Ascending aorta (tissue), 2 donors: ENCODE measurements around the gene PSMB7. TPM values are rescaled to one million over a fixed set of nuclear protein-coding genes. Genes with fewer than 3 reads are reported as not detected.
A peak's percentile ranks its signal among the peaks of the same experiment; 100 is the strongest.

Experiments
- DNase-seq, 2 donors: peaks; one replicate each; pipeline ENCODE4 v3.0.0-alpha.2; 2019; ENCODE audit warnings: low spot score in 2 of 2
- H3K27ac ChIP-seq, 2 donors: fragments of 200-600 bp; sonication (generic); one replicate each; pipeline ENCODE4 v1.5.1; 2016 to 2017; ENCODE audit warnings: mild to moderate bottlenecking in 1 of 2
- H3K27me3 ChIP-seq: fragments of 200-600 bp; sonication (generic); one replicate; pipeline ENCODE4 v1.5.1; 2017
- H3K36me3 ChIP-seq, 2 donors: fragments of 200-600 bp; sonication (generic); one replicate each; pipeline ENCODE4 v1.5.1; 2016
- H3K4me1 ChIP-seq, 2 donors: fragments of 200-600 bp; sonication (generic); one replicate each; pipeline ENCODE4 v1.5.1; 2016 to 2017; ENCODE audit warnings: mild to moderate bottlenecking in 1 of 2
- H3K4me3 ChIP-seq, 2 donors: fragments of 200-600 bp; sonication (generic); one replicate each; pipeline ENCODE4 v1.5.1; 2016 to 2017; ENCODE audit warnings: mild to moderate bottlenecking in 1 of 2
- H3K9me3 ChIP-seq, 2 donors: fragments of 200-600 bp; sonication (generic); one replicate each; pipeline ENCODE4 v1.5.1; 2016
- intact Hi-C: fragments of 100-400 bp; cut with DNase I; formaldehyde crosslinking; loops from one replicate; pipeline ENCODE4 v1.15.1; 2023
- total RNA-seq: library from RNA; depleted of rRNA; stranded (reverse); fragments of >200 nt; gene quantifications from one replicate; pipeline ENCODE4 v1.1.0, GENCODE V29; 2016
- TF ChIP-seq, protein P1 (sequence below), 3 experiments: fragments of 200-600 bp in 2 of 3; fragments of 450-650 bp in 1 of 3; sonication (generic) in 2 of 3; IDR thresholded peaks; one replicate each; pipeline ENCODE4 v1.5.1; 2016 to 2019; ENCODE audit warnings: antibody characterized with exemption in 3 of 3, mild to moderate bottlenecking in 1 of 3, moderate library complexity in 1 of 3

PSMB7 gene
- total RNA-seq, 1 donor from 2014 or later, result 21.1 TPM

DNA sequence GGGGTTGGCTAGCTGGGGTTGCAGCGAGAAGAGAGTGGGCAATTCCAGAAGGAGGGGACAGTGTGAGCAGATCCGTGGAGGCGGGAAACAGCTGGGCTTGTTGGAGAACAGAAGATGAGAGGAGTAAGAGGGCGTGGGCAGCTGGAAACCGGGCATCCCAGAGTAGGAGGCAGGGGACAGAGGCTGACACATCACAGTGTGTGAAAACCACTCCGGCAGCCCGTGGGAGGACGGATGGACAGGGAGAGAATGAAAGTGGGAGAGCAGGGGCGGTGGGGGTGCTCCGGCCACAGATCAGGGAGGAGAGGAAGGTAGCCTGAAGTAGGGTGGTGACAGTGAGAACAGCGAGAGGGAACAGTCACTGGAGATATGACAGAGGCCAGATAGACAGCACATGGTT is 8.3 kb upstream of the PSMB7 start:
- H3K9me3 ChIP-seq, result no peaks in the 10 kb centered on the region
- H3K4me1 ChIP-seq, result no peaks in the 10 kb centered on the region
- TF ChIP-seq, protein P1, sequence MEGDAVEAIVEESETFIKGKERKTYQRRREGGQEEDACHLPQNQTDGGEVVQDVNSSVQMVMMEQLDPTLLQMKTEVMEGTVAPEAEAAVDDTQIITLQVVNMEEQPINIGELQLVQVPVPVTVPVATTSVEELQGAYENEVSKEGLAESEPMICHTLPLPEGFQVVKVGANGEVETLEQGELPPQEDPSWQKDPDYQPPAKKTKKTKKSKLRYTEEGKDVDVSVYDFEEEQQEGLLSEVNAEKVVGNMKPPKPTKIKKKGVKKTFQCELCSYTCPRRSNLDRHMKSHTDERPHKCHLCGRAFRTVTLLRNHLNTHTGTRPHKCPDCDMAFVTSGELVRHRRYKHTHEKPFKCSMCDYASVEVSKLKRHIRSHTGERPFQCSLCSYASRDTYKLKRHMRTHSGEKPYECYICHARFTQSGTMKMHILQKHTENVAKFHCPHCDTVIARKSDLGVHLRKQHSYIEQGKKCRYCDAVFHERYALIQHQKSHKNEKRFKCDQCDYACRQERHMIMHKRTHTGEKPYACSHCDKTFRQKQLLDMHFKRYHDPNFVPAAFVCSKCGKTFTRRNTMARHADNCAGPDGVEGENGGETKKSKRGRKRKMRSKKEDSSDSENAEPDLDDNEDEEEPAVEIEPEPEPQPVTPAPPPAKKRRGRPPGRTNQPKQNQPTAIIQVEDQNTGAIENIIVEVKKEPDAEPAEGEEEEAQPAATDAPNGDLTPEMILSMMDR (IDR thresholded peaks at IDR 0.05), result no peak
- no peaks in the 10 kb centered on the region for H3K36me3 ChIP-seq
- no peak overlapping the region for H3K4me3 ChIP-seq
- intact Hi-C loops, result no loop called here
- H3K27ac ChIP-seq, result no peak overlapping the region
- H3K27me3 ChIP-seq, result no peaks in the 10 kb centered on the region
- DNase-seq, result no peak

DNA sequence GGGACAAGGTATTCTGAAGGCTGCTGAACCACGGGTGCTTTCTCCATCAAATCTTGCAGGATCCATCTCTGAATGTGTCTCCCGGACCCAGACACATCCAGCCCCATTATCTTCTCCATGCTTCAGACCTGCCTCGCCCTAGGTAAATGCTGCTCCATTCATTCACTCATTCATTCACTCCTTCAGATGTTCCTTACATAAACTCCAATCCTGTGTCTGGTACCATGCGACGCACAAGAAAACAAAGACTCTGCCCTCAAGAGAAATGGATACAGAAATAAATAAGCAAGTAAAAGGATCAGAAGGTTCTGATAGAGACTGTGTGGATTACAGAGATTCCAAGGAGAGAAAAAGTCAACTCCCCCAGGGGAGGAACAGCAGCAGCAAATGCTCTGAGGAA is 7.9 kb upstream of the PSMB7 start:
- DNase-seq, result no peak
- intact Hi-C loops, result no loop called here

DNA sequence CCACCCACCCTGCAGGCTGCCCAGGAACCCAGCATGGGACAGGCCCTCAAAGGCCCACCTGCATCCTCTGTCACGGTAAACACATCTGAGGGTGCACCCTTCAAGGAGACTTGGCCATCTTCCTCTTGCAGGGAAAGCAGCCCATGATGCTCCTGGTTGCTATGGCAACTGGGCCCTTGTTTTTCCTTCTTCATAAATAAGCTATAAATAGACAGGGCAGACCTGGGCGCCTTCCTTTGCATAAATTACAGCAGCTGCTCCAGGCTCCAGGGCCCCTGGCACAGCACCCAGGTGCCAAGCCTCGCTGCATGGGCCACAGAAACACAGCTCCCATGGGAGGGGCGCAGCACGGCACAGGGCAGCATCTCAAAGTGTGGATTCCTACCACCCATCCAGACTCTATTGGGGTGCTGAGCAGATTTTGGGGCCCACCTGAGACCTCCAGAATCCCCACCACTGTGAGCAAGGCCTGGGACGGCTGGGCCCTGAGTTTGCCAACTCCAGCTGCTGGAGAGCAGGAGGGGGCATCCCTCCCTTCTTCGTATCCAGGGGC is 5.8 kb upstream of the PSMB7 start:
- H3K4me3 ChIP-seq, result no peak overlapping the region
- no peak overlapping the region for H3K27ac ChIP-seq
- no peak for DNase-seq
- no peaks in the 10 kb centered on the region for H3K27me3 ChIP-seq
- no peaks in the 10 kb centered on the region for H3K4me1 ChIP-seq
- H3K36me3 ChIP-seq, result no peaks in the 10 kb centered on the region
- TF ChIP-seq, protein P1 (IDR thresholded peaks at IDR 0.05), result no peak
- intact Hi-C loops, result no loop called here
- no peaks in the 10 kb centered on the region for H3K9me3 ChIP-seq

More for the DNA sequence above, 7.9 kb upstream of the PSMB7 start:
- no peaks in the 10 kb centered on the region for H3K9me3 ChIP-seq
- no peaks in the 10 kb centered on the region for H3K36me3 ChIP-seq
- no peak overlapping the region for H3K4me3 ChIP-seq
- H3K4me1 ChIP-seq, result no peaks in the 10 kb centered on the region
- TF ChIP-seq, protein P1 (IDR thresholded peaks at IDR 0.05), result no peak
- no peak overlapping the region for H3K27ac ChIP-seq
- no peaks in the 10 kb centered on the region for H3K27me3 ChIP-seq

DNA sequence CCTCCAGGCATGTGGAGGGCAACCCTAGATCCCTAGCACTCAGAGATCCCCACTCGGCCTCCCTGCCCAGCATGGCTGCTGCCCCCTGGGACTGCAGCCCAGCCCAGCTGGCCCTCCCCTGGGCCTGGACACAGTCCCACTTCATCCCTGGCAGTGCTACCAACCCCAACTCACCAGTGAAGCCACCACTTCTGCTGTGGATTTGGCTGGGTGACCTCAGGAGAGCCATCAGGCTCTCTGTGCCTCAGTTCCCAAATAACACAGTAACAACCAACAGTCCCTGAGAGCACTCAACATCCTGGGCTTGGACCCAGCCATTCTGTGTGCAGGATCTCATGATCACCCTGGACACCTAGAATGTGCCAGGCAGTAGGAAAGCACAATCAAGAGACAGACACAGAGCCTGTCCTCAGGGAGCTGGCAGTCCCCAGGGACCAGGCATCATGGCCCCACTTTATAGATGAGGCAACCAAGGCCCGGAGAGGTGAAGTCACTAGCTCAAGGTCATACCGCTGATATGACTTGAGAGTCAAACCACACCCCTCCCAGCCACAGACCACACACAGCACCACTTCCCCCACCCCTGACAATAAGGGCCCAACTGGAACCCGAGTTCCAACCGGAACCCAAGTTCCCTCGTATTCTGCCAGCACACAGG is 4.7 kb upstream of the PSMB7 start:
- no peak for DNase-seq
- TF ChIP-seq, protein P1 (IDR thresholded peaks at IDR 0.05), result no peak
- Histone ChIP-seq H3K9me3 (no peaks in the 10 kb centered on the region), H3K4me3 (no peak overlapping the region), H3K36me3 (no peaks in the 10 kb centered on the region), H3K27ac (no peak overlapping the region), H3K4me1 (no peaks in the 10 kb centered on the region), H3K27me3 (no peaks in the 10 kb centered on the region)
- intact Hi-C loops, result loop anchor here (5.0 to 10.0 kb wide), 4 partner anchors 135 to 525 kb away; partner anchors contain the start of genes ARPC5L, GOLGA1 and RPL35

DNA sequence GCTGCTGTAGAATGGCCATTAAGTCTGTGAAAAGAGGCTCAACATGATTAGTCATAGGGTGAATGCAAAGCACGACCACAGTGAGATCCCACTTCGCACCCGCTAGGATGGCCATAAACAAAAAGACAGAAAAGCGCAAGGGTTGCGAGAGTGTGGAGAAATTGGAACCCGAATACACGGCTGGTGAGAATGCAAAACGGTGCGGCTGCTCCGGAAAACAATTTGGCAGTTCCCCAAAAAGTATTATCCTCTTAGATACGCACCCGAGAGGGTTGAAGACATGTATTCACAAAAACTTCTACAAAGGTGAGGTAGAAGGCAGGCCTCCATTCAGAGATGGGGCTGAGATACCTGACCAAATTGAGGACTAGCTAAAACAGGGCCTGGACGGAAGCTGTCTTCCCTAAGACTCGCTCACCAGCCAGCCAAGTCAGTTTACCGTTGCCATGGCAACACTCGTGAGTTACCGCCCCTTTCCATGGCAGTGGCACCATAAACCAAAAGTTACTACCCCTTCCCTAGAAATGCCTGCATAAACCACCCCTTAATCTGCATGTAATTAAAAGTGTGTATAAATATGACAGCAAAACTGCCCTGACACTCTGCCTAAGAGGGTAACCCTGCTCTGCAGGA is 726 bp upstream of the PSMB7 start:
- peaks cover 26 to 27% of the 10 kb centered on the region in 2 donors for H3K36me3 ChIP-seq
- no peaks in the 10 kb centered on the region for H3K27me3 ChIP-seq
- no peaks in the 10 kb centered on the region for H3K9me3 ChIP-seq
- no peak overlapping the region for H3K27ac ChIP-seq
- no peak for DNase-seq
- peak overlapping the region; percentile 78 to 93 for H3K4me3 ChIP-seq
- TF ChIP-seq, protein P1 (IDR thresholded peaks at IDR 0.05), result no peak
- intact Hi-C loops, result loop anchor here (5.0 to 10.0 kb wide), 4 partner anchors 131 to 529 kb away; partner anchors contain the start of genes ARPC5L, GOLGA1 and RPL35
- peaks cover 4 to 10% of the 10 kb centered on the region in 2 donors for H3K4me1 ChIP-seq
